NCI-H187 treated with DMSO at 0.1 percent for 48 hours (cell line): ENCODE data around the gene NACC1.
"Not testable (repeated sequence)": the region's sequence is repeated elsewhere in the genome, so short reads cannot be mapped to it uniquely, and the experiment has no call there.

ENCODE experiments used
- DNase-seq: peaks from one replicate; lab custom pipeline; 2025; lab: John Stamatoyannopoulos, UW

The NACC1 gene

DNA sequence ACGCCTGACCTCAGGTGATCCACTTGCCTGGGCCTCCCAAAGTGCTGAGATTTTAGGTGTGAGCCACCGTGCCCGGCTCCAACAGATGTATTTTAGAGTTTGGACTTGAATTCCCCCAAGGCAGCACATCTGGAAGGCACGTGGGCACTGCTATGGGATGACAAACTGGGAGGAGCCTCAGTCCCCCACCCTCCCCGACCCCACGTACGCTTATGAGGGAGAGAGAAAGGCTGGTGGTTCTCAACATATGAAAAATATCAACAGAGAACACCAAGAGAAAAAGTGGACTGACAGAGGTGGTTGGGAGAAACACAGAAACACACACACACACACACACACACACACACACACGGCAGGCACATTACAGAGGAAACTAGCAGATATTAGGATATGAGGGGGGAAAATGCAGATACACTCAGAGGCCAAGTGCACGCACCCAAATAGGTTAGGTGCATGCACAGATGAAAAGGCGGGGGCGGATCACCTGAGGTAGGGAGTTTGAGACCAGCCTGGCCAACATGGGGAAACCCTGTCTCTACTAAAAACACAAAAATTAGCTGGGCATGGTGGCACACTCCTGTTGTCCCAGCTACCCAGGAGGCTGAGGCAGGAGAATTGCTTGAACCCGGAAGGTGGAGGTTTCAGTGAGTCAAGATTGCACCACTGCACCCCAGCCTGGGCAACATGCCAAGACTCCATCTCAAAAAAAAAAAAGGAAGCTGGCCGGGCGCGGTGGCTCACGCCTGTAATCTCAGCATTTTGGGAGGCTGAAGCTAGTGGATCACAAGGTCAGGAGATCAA, 28.9 kb downstream of the NACC1 start:
- DNase-seq = no peak

DNA sequence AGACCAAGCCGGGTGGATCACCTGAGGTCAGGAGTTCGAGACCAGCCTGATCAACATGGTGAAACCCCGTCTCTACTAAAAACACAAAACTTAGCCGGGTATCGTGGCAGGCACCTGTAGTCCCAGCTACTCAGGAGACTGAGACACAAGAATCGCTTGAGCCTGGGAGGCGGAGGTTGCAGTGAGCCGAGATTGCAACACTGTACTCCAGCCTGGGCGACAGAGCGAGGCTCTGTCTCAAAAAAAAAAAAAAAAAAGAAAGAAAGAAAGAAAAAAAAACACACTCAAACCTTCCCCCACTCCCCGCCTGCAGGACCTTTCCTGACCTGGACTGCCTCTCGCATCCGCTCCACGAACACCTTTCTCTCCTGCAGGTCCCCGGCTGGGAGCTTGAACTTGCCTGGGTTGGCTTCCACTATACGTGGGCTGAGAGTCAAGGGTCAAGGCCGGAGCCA, 31.1 kb downstream of the NACC1 start:
- DNase-seq = not testable (repeated sequence)

- DNase-seq = no peak
Observed at GRCh38 chr19:13149628-13150186, 31.6 kb downstream of the NACC1 start.

- DNase-seq = peak; percentile 34
Observed at GRCh38 chr19:13150187-13150930, 32.3 kb downstream of the NACC1 start, which contains the start of the genes IER2 and STX10. IER2 (plus strand) TSS chr19:13150411; CDS start chr19:13153187, 2,776 bp downstream. STX10 (minus strand) TSS chr19:13150375; CDS start chr19:13150173, 202 bp downstream.

DNA sequence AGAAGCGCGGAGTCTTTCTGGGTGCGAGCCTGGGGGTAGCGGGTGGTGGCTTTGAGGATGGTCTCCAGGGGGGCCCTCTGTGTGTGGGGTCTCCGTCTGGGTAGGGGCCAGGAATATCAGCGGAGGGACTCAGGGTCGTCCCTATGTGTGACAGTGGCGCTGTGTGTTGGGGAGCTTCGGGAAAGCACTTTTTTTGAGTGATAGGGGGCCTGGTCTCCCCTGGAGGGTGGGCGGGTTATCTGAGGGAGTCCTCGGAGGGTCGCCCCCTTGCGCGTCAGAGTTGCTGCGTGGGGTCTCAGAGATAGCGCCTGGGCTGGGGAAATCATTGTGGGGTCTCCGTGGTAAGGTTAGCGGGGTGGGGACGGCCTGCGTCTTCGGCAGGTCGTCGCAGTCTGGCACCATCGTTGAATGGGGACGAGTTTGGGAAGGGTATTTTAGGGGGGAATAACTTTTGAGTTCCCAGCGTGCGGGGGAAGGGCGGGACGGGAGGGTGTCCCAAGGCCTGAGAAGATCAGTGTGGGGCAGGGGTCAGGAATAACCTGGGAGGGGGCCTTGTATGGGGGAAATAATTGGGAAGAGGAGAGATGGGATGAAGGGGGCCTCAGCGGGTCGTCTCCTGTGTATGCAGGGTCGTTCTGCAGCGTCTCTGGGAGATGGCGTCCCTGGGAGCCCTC, 33.0 kb downstream of the NACC1 start:
- DNase-seq = no peak

DNA sequence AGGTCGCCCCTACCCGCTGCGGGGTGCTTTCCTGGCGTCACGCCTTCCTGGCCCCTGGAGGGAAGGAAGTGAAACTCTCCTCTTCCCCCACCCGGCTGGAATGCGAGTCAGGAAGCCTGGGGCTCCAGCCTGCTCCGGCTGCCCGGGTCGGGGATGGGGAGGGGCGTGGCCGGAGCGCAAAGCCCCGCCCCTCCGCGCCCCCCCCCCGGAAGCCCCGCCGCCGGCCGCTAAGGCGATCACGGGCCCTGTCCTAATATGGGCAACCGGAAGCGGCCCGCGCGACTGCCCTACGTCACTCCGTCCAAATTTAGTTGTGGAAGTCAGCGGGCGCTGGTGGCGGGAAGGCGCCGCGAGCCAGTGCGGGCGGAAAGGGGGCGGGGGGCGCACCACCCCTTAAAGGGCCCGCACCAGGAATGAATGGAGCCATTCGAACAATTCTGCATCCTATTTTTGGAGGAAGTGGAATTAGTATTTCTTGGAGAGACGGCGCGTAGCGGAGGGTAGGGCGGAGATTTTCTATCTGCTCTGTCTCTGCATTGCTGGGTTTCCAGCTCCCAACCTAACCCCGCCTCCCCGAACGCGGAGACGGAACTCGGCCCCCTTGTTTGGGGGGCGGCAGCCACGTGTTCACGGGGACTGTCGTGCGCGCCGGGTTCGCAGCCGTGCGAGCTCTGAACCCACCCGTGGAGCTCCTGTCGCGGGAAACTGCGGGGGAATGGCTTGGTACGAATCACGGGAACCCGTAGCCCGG, 33.7 kb downstream of the NACC1 start:
- DNase-seq = peak; percentile 69

- no peak for DNase-seq
Observed at GRCh38 chr19:13152356-13152973, 34.4 kb downstream of the NACC1 start.

GRCh38 chr19:13152974-13153568, 35.0 kb downstream of the NACC1 start:
- peak; percentile 43 for DNase-seq

DNA sequence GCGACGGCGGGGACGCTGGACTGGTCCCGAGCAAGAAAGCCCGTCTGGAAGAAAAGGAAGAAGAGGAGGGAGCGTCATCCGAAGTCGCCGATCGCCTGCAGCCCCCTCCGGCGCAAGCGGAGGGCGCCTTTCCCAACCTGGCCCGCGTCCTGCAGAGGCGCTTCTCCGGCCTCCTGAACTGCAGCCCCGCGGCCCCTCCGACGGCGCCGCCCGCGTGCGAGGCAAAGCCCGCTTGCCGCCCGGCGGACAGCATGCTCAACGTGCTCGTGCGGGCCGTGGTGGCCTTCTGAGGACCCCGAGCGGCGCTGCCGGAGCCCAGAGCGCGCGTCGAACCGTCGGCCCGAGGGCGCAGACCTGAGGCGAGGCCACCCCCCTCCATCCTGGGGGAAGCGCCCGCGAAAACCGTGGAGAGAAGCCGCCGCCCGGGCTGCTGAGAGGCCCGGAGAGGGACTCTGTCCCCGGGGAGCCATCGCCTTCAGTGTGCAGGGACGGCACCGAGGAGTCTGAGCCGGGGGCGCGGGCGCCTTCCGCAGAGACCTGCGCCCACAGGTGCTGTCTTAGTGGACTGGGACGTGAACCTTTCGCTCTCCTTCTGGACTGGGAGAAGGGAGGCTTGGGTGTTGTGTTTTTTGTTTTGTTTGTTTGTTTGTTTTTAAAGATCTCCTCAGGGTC, 35.6 kb downstream of the NACC1 start:
- no peak for DNase-seq

DNA sequence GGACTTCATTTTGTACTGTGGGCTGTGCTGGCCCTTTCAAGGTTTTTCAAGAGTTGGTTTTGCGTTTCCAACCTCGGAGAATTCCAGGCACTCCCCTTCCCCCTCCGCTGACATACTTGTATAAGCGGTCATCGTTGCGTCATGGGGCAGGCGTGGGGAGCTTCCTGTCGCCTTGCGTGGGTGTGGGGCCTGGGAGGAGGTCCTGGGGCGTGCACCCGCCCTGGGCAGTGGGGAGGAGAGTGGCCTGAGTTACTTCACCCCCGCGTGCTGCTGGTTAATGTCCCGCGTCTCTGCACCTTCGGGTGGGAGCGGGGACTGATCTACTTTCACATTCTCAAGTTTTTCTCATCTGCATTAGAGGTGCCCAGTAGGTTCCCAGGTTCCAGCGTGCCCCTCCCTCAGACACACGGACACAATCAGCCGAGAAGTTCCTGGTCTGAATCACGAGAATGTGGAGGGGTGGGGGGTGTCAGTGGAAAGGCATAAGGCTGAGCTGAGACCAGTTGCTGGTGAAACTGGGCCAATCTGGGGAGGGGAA, 36.2 kb downstream of the NACC1 start:
- DNase-seq = no peak

DNA sequence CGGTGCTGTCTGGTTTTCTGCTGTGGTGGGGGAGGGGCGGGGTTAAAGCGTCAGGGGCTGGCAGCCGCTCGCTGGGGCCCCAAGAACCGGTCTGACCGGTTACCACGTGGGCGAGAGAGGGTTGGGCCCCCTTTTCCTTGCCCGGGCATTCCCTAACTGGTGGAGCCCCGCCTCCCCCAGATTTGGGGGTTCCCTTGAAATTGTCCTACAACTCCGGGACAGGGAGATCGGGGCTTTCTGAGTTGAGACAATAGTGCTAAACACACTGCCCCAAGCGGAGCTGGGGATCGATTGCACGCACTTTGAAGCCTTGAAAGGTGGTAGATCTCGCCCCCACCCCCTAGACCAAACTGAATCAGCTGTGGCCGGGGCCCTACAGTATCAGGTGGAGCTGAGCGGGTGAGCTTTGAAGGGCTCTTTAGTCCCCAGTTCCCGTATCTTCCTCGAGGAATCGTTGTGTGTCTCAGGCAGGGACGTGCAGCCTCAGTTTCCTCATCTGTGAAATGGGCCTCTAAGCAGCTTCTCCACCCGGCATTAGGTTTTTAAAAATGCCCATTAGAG, 36.9 kb downstream of the NACC1 start:
- DNase-seq = no peak

GRCh38 chr19:13155472-13156359, 37.7 kb downstream of the NACC1 start:
- DNase-seq = no peak

DNA sequence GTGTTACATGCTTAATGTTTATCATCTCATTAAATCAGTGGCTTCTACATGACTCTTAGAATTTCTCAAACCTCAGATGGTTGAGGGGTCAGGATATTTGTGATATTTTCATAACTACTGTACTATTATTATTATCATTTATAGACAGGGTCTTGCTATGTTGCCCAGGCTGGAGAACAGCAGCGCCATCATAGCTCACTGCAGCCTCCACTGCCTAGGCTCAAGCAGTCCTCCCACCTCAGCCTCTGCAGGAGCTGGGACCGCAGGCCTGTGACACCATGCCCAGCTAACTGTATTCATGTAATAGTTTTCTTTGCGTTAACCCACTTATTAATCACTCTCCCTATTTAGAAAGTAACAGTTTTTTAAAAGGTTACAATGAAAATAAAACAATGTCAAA, 41.6 kb downstream of the NACC1 start:
- no peak for DNase-seq

DNA sequence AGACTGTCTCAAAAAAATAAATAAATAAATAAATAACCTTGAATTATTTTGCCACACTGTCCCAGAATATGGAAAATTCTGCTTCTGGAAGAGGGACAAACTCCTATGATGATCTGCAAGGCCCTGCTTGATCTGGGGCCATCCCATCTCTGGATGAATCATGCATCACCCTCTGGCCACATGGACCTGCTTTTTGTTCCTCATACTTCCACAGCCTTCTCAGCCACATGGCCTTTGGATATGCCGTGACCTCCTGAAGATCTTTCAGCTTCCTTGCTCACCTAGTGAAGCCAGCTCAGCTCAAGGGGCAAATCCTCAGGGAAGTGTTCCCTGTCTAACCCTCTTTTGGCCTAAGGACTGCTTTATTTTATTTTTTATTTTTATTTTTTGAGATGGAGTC, 42.5 kb downstream of the NACC1 start:
- no peak for DNase-seq

DNA sequence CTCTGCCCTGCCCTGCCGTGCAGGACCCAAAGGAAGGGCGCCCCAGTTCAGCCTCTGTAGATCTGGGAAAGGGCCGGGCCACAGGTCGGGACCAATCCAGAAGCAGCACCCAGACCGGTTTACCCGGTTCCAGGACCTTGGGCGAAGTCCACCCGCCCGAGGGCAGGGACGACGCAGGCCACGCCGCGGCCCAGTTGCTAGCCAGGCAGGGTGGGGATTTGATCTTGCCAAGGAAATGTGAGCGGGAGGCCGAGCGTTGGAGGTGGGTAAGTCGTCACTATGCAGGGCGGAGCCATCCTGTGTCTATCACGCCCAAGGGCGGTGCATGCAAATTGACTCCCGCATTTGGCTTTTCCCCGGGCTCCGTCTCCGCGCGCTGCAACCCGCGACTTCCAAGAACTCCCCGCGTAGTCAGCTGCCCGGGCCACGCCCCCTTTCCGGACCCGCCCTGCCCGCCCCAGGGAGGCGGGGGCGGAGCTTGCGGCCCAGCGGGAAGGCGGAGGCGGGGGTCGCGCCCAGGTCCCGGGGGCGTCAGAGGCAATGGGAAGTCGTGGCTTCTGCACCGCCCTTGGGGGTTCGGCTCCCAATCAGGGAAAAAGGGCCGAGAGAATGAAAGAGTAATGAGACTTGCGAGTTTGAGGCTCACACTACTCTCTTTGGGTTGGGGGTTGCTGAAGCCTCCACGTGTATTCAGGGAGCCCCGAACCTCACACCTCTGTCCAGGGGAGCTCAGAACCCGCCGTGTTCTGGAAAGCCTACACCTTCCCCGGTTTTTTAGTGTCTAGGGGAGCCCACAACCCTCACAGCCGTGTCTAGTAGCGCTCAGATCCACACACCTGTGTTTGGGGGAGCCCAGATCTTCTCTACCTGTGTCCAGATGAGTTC, 44.9 kb downstream of the NACC1 start:
- no peak for DNase-seq

DNA sequence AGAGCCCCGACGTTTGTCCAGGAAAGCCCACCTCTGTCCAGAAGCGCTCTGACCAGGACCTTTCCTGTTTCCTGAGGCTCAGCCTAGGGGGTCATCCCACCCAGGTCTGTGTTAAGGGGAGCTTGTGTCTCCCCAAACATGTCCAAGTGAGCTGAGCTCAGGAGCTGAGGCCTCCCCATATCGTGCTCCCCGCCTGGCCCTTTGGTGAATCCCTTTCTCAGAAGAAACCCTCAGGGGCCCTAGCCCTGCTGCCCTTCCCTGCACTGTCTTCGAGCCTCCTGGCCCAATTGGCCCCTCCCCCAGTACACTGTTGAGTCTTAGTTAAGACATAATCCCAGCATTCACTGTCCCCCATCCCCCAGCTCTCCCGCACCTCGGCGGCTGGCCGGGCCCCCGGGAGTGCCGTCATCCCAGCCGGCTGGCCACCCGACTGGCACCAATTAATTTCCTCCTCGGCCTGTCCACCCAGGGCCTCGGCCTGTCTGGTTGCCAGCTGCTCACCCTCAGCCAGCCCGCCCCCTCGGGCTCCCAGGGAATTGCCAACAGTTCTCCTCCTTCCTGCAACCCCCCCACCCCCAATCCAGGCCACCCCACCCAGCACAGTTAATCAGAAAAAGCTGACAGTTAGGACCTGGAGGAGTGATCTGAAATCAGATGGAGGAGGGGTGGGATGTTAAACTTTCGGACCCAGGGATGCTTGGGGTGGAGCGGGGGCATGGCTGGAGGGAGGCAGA, 45.7 kb downstream of the NACC1 start:
- no peak for DNase-seq
